Measurements from ENCODE around the gene DRC3. TPM values are rescaled to one million over a fixed set of nuclear protein-coding genes. Genes with fewer than 3 reads are reported as not detected.

Gene DRC3
- total RNA-seq, 1 experiment from 2014 or later, result 0.68 TPM

GRCh38 chr17:18055597-18055996 lies 82.9 kb downstream of the DRC3 start:
- no peak overlapping the region for H3K4ac ChIP-seq (ENCODE audit: low read depth, low read length)
- no peak overlapping the region for H2BK120ac ChIP-seq (ENCODE audit: low read depth, low read length, poor library complexity, severe bottlenecking)
- H4K91ac ChIP-seq (ENCODE audit: insufficient read length, low read depth, low read length), result no peak overlapping the region
- no peak overlapping the region for H4K8ac ChIP-seq (replicated peaks; ENCODE audit: insufficient read length, low read depth, low read length)
- H3K4me2 ChIP-seq (ENCODE audit: insufficient read depth, insufficient read length, low read length), result no peak overlapping the region
- no peaks in the 10 kb centered on the region for H3K27me3 Mint-ChIP-seq (ENCODE audit: low read depth)
- no peaks in the 10 kb centered on the region for H3K79me2 ChIP-seq (ENCODE audit: insufficient read depth, low read length)
- WGBS (ENCODE audit: extremely low coverage, insufficient read length, low lambda C conversion rate), result no CpG with 5 or more reads among the region's 6 CpGs
- H3T11ph ChIP-seq (ENCODE audit: low read length), result no peak overlapping the region
- H3K27ac ChIP-seq (ENCODE audit: insufficient read length, low read depth, low read length), result no peak overlapping the region
- no peaks in the 10 kb centered on the region for H3K23me2 ChIP-seq (ENCODE audit: insufficient read length, low read depth, low read length, poor library complexity, severe bottlenecking)
- H3K79me1 ChIP-seq (ENCODE audit: insufficient read depth, low read depth, low read length, poor library complexity, severe bottlenecking), result no peaks in the 10 kb centered on the region
- H3K27me3 ChIP-seq (ENCODE audit: insufficient read depth, low read length), result no peaks in the 10 kb centered on the region
- H2AK5ac ChIP-seq (ENCODE audit: insufficient read length, low read length), result no peak overlapping the region
- no peaks in the 10 kb centered on the region for H3K4me1 Mint-ChIP-seq
- H3K23ac ChIP-seq (ENCODE audit: insufficient read length, low read depth, low read length), result no peak overlapping the region
- no peak overlapping the region for H2BK15ac ChIP-seq (ENCODE audit: low read depth, low read length)
- no peak overlapping the region for H3K14ac ChIP-seq (ENCODE audit: insufficient read depth, low read length)
- H2AFZ ChIP-seq (ENCODE audit: low read length), result no peak overlapping the region
- no peak overlapping the region; a peak in 1 of 7 replicates for H3K27ac Mint-ChIP-seq
- no peak overlapping the region for H3K9ac ChIP-seq (ENCODE audit: extremely low read depth, insufficient read length, low read length)
- no peak overlapping the region for H4K5ac ChIP-seq (ENCODE audit: insufficient read length, low read depth, low read length)
- H3K9me3 ChIP-seq (ENCODE audit: control insufficient read depth, low read depth, low read length), result no peaks in the 10 kb centered on the region
- no peak overlapping the region for H2BK5ac ChIP-seq (ENCODE audit: insufficient read length, low read length)
- DNase-seq, result no peak
- H3K36me3 Mint-ChIP-seq (ENCODE audit: insufficient read depth in 1 of 3, low read depth in 3 of 3), result peaks cover 25 to 55% (median 46%) of the 10 kb centered on the region in 3 experiments; a peak in 6 of 7 replicates
- no peak overlapping the region for H2BK20ac ChIP-seq (ENCODE audit: low read depth, low read length, poor library complexity, severe bottlenecking)
- no peak overlapping the region for H3K18ac ChIP-seq (ENCODE audit: insufficient read length, low read depth, low read length)
- no peaks in the 10 kb centered on the region for H3K9me3 Mint-ChIP-seq
- H2BK12ac ChIP-seq (ENCODE audit: insufficient read length, low read depth, low read length), result no peak overlapping the region
- H3K56ac ChIP-seq (ENCODE audit: insufficient read length, low read depth, low read length), result no peak overlapping the region
- no peaks in the 10 kb centered on the region for H4K20me1 ChIP-seq (ENCODE audit: control insufficient read depth, insufficient read depth, insufficient read length)
- no peaks in the 10 kb centered on the region for H3K4me1 ChIP-seq (ENCODE audit: insufficient read depth, low read length)
- no peak for TF ChIP-seq CTCF (conservative IDR thresholded peaks at IDR 0.05)
- H3K4me3 Mint-ChIP-seq, result no peak overlapping the region
